HUES48 (cell line): ENCODE data around the gene SLC22A5.
"Not testable (repeated sequence)": the region's sequence is repeated elsewhere in the genome, so short reads cannot be mapped to it uniquely, and the experiment has no call there.

Experiments
- H3K27ac ChIP-seq: one replicate; pipeline ENCODE4 v1.7.0; 2013; ENCODE audit warnings: low read depth, low read length, inconsistent platforms
- H3K27me3 ChIP-seq: 2 replicates; pipeline ENCODE4 v1.6.1; 2013; ENCODE audit warnings: mild to moderate bottlenecking, low read length; ENCODE audit not compliant: control insufficient read depth, insufficient read depth
- H3K36me3 ChIP-seq: 2 replicates; pipeline ENCODE4 v1.6.1; 2013; ENCODE audit warnings: low read length; ENCODE audit not compliant: control insufficient read depth, insufficient read depth
- H3K4me1 ChIP-seq: 2 replicates; pipeline ENCODE4 v1.6.1; 2013; ENCODE audit warnings: mild to moderate bottlenecking, low read length; ENCODE audit not compliant: control insufficient read depth, insufficient read depth
- H3K4me3 ChIP-seq: 2 replicates; pipeline ENCODE4 v1.5.1; 2013; ENCODE audit warnings: mild to moderate bottlenecking, low read depth, low read length
- H3K9ac ChIP-seq: 2 replicates; pipeline ENCODE4 v1.6.1; 2013; ENCODE audit warnings: mild to moderate bottlenecking, low read depth, low read length, moderate library complexity
- H3K9me3 ChIP-seq: 2 replicates; pipeline ENCODE4 v1.6.1; 2013; ENCODE audit warnings: low read length; ENCODE audit not compliant: control insufficient read depth, insufficient read depth

Gene SLC22A5

DNA sequence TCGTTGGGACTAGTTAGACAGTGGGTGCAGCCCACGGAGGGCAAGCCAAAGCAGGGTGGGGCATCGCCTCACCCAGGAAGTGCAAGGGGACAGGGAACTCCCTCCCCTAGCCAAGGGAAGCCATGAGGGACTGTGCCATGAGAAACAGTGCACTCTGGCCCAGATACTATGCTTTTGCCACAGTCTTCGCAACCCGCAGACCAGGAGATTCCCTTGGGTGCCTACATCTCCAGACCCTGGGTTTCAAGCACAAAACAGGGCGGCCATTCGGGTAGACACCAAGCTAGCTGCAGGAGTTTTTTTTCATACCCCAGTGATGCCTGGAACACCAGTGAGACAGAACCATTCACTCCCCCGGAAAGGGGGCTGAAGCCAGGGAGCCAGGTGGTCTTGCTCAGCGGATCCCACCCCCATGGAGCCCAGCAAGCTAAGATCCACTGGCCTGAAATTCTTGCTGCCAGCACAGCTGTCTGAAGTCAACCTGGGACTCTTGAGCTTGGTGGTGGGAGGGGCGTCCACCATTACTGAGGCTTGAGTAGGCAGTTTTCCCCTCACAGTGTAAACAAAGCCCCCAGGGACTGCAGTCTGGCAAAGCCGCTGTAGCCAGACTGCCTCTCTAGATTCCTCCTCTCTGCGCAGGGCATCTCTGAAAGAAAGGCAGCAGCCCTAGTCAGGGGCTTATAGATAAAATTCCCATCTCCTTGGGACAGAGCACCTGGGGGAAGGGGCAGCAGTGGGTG, 28.6 kb downstream of the SLC22A5 start:
- H3K4me1 ChIP-seq, H3K9me3 ChIP-seq, H3K27me3 ChIP-seq, H3K9ac ChIP-seq, H3K4me3 ChIP-seq, H3K27ac ChIP-seq, H3K36me3 ChIP-seq: not testable (repeated sequence)

DNA sequence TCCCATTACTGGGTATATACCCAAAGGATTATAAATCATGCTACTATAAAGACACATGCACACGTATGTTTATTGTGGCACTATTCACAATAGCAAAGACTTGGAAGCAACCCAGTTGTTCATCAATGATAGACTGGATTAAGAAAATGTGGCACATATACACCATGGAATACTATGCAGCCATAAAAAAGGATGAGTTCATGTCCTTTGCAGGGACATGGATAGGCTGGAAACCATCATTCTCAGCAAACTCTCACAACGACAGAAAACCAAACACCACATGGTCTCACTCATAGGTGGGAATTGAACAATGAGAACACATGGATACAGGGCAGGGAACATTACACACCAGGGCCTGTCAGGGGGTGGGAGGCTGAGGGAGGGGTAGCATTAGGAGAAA, 34.5 kb downstream of the SLC22A5 start:
- H3K9ac ChIP-seq, H3K4me3 ChIP-seq, H3K27me3 ChIP-seq, H3K4me1 ChIP-seq, H3K27ac ChIP-seq, H3K9me3 ChIP-seq, H3K36me3 ChIP-seq: not testable (repeated sequence)

DNA sequence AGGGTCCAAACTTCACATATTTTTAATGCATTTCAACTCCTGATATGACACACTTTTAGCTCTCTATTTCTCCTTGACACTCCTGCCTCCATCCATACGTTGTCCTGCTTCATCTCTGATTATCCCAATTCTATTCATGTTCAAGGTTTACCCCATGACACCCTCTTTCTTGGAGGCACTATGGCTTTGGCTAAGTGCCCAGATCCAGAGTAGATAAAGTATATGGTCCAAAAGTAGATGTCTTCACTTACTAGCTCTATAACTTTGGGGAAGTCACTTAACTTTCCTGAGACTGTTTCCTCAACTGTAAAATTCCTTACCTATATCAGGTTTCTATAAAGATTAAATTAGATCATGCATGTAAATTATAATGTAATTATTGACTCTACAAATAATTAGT, 36.1 kb downstream of the SLC22A5 start:
- Histone ChIP-seq H3K36me3 (no peaks in the 10 kb centered on the region), H3K27ac (no peak overlapping the region), H3K9ac (no peak overlapping the region), H3K9me3 (no peaks in the 10 kb centered on the region), H3K4me3 (no peak overlapping the region), H3K27me3 (no peaks in the 10 kb centered on the region), H3K4me1 (peaks cover 6% of the 10 kb centered on the region)

DNA sequence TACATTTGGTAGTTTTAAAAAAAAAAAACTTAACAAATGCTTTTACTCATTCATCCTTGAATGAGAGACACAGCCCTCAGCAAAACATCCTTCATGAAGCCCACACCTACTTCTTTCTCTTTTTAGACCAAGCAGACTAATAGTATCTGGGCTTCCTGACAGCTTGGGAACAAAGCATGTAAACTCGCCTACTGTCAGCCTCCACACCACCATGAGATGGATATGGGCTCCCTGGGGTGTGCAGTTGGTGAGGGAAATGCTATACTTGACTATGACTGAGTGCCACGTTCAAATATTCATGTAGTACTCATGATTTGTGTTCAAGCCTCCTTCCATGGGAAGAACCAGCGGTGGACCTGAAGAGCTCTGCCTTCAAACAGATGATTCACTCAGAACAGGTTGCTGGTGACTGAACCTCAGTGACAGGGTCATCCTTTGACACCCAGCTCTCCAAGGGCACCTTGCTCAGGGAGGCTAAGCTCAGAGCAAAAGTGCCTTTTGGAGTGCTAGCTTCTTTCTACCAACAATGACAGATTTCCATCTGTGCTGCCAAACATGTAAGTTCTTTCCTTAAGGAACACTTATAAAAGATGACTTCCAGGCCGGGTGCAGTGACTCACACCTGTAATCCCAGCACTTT, 36.8 kb downstream of the SLC22A5 start:
- Histone ChIP-seq H3K4me3 (no peak overlapping the region), H3K27ac (no peak overlapping the region)

DNA sequence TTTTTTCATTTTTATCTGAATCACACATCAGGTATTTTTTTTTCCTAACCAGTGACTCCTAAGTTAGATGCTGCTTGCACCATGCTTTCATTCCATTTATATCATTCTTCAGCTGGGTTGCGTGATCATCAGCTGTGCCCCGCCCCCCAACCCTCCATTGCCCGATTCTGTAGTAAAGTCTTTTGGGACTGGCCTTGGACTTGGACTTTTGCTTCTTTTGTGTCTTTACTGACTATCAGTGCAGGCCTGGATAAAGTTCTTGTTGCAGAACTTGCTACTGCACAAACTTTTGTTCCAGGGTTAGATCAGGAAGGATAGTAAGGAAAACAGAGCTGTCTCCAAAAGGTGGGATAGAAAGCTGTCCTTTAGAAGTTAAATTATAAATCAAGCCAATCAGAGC, 38.5 kb downstream of the SLC22A5 start:
- Histone ChIP-seq H3K4me3 (no peak overlapping the region), H3K4me1 (peaks cover 13% of the 10 kb centered on the region), H3K36me3 (no peaks in the 10 kb centered on the region), H3K9ac (no peak overlapping the region), H3K9me3 (no peaks in the 10 kb centered on the region), H3K27me3 (no peaks in the 10 kb centered on the region), H3K27ac (no peak overlapping the region)

More for the DNA sequence above, 36.8 kb downstream of the SLC22A5 start:
- peaks cover 8% of the 10 kb centered on the region for H3K4me1 ChIP-seq
- no peaks in the 10 kb centered on the region for H3K36me3 ChIP-seq
- no peaks in the 10 kb centered on the region for H3K27me3 ChIP-seq
- no peaks in the 10 kb centered on the region for H3K9me3 ChIP-seq
- no peak overlapping the region for H3K9ac ChIP-seq

DNA sequence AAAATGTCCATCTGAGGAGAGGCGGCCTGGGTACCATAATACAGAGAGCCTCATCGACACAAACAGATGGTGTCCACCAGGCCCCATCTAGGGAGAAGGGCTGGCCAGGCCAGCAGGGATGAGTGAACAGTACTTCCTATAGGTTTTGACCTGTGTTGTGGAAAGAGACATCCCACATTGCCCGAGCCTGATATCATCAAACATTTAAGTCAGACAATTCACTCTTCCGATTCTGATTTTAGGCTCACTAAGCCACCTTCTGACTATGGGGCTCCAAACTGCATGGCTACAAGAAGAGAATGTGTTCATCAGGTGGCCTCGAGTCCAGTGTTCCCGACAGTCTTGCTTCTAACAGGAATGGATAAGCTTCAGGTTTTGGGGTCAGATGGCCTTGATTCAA, 38.9 kb downstream of the SLC22A5 start:
- Histone ChIP-seq H3K36me3 (no peaks in the 10 kb centered on the region), H3K9ac (no peak overlapping the region), H3K9me3 (no peaks in the 10 kb centered on the region), H3K4me3 (no peak overlapping the region), H3K27ac (no peak overlapping the region), H3K27me3 (no peaks in the 10 kb centered on the region), H3K4me1 (peaks cover 13% of the 10 kb centered on the region)

DNA sequence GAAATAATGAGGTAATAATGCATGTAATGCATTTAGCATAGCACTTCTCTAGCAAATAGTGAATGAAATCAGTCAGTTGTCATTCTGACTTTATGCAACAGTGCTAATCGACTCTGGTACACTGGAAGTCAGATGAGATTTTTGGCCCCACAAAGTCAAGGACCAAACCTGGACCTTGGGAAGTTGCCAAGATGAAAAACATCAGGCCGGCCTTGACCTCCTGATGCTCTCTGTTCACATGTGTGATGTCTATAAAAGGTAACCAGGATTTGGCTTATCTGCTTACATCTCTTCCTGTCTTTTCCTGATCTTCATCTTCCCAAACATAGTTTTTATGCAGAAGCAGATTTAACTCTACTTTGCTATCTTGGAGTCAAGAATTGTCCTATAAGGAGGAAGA, 39.5 kb downstream of the SLC22A5 start:
- Histone ChIP-seq H3K9me3 (no peaks in the 10 kb centered on the region), H3K36me3 (no peaks in the 10 kb centered on the region), H3K9ac (no peak overlapping the region), H3K4me3 (no peak overlapping the region), H3K4me1 (peaks cover 13% of the 10 kb centered on the region), H3K27ac (no peak overlapping the region), H3K27me3 (no peaks in the 10 kb centered on the region)

DNA sequence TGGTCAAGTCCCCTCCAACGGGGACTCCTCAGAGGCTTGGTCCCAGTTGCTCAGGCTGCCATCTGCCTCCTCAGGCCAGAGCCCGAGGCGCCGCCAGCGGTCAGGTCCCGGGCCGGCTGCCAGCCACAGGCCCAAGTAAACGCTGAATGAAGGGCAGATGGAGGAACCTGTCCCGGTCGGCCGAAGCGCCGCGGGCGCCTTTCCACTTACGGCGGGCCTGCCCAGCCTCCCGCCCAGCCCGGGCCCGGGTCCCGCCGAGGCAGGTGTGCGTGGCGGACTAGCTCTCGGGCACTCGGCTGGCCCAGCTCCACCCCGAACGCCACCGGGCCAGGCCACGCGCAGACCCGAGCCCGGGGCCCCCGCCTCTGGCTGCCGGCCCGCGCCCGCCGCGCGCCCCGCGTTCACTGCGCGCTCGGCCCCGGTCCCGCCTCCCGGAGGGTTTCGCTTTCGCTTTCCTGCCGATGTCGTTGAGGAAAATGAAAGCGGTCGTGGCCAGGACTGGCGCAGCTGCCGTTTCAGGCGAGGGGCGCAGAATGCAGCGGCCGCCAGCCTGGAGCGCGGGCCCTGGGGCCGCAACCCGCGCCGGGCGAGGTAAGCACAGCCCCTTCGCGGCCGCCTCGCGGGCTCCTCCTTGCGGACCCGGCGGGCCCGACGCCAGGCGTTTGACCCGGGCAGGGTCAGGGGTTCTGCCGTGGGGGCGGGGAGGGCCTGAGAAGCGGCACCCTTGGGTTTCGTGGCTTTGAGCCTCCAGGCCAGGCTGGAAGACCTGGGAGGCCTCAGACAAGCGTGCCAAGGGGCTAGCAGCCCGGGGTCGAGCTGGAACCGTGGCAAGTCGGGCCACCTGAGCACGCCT, 41.2 kb downstream of the SLC22A5 start:
- Histone ChIP-seq H3K4me1 (peaks cover 13% of the 10 kb centered on the region), H3K27me3 (no peaks in the 10 kb centered on the region), H3K4me3 (peak overlapping the region; percentile 81), H3K9me3 (no peaks in the 10 kb centered on the region), H3K36me3 (no peaks in the 10 kb centered on the region), H3K27ac (peak overlapping the region; percentile 84), H3K9ac (peak overlapping the region; percentile 84)

DNA sequence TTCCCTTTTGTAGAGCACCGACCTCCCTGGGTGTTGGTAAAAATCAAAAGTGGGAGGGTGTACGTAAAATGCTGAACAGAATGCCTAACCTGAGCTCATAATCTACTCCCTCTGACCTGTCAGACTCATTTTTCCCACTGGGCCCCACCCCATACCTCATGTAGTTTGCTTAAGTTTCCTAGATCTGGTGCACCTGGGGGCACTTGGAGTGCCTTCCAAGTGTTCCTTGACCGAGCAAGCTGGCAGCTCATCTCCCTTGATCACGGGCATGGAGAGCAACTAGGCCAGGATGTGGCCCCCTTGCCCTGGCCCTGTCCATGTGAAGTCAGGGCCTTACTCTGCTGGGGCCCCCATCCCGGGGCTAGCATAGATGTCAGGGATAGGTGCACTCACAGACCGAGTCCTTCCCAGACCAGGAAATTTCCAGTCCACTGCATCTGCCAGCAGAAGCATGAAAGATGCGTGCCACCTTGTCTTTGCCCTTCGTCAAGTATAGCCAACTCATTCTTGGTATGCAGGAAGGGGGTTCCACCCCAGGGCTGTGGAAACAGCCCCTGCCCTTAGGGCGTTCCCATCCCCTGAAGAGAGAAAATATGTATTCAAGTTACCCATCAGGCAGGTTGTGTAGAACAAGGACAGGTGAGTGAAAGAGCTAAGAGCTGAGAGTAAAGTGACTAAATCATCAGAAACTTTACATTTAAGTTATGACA, 41.9 kb downstream of the SLC22A5 start:
- Histone ChIP-seq H3K9ac (no peak overlapping the region; the same call in 1 of the 2 replicates), H3K27me3 (no peaks in the 10 kb centered on the region), H3K9me3 (no peaks in the 10 kb centered on the region), H3K4me3 (peak overlapping the region; percentile 81), H3K27ac (peak overlapping the region; percentile 84), H3K36me3 (no peaks in the 10 kb centered on the region), H3K4me1 (peaks cover 13% of the 10 kb centered on the region)

DNA sequence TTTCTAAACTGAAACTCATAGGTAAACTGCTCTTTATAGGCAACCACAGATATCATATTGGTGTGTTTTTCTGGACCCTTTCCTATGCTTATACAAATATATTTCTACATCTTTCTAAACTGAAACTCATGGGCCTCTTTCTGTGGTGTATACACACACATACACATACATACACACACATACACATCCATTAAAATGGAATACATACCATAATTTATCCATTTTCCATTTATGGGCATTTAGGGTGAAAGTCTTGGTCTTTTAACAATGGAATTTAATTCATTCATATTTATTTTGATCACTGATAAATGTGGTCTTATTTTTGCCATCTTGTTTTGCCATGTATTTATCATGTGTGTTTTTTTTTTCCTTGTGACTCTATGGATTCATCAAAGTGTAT, 44.1 kb downstream of the SLC22A5 start:
- no peaks in the 10 kb centered on the region for H3K9me3 ChIP-seq
- H3K27ac ChIP-seq = no peak overlapping the region
- peaks cover 13% of the 10 kb centered on the region for H3K4me1 ChIP-seq
- no peaks in the 10 kb centered on the region for H3K27me3 ChIP-seq
- H3K4me3 ChIP-seq = no peak overlapping the region
- no peak overlapping the region for H3K9ac ChIP-seq
- H3K36me3 ChIP-seq = no peaks in the 10 kb centered on the region
